OCI-LY7 (cell line): Measurements from ENCODE around the gene TELO2. TPM values are rescaled to one million over a fixed set of nuclear protein-coding genes. Genes with fewer than 3 reads are reported as not detected.

ENCODE experiments used
- BruUV-seq: library from RNA; stranded (reverse); fragments of 400-500 nt; replicated peaks from 2 replicates; lab custom pipeline; 2021; lab: Mats Ljungman, UMichigan
- CTCF ChIA-PET: fragments of 300-600 bp; sonication (Branson Sonifier 250); formaldehyde crosslinking; loops from one replicate; lab custom pipeline; 2022; ENCODE audit warnings: antibody characterized with exemption; ENCODE audit not compliant: unreplicated experiment; lab: Charles Lee
- POLR2A ChIA-PET: fragments of 300-600 bp; sonication (Branson Sonifier 250); formaldehyde crosslinking; loops from one replicate; lab custom pipeline; 2022; ENCODE audit warnings: antibody characterized with exemption; lab: Charles Lee
- DNase-seq: peaks from one replicate; pipeline ENCODE4 v3.0.0-alpha.2; 2015; ENCODE audit warnings: low spot score
- H2AFZ ChIP-seq: fragments of 200-600 bp; sonication (generic), shearing (Covaris generic); 2 replicates; pipeline ENCODE4 v1.6.1; 2014; ENCODE audit warnings: mild to moderate bottlenecking, antibody characterized with exemption, low read length, moderate library complexity
- H3K27ac ChIP-seq: fragments of 200-600 bp; sonication (generic); 2 replicates; pipeline ENCODE4 v1.5.1; 2014; ENCODE audit warnings: mixed run types, low read depth, mild to moderate bottlenecking, moderate library complexity, low read length, inconsistent platforms; ENCODE audit not compliant: poor library complexity, severe bottlenecking
- H3K36me3 ChIP-seq: fragments of 200-600 bp; sonication (generic); 2 replicates; pipeline ENCODE4 v1.6.1; 2014; ENCODE audit warnings: mild to moderate bottlenecking, antibody characterized with exemption, low read length, moderate library complexity, mixed read lengths; ENCODE audit not compliant: insufficient read depth
- H3K4me1 ChIP-seq: fragments of 200-600 bp; sonication (generic); 2 replicates; pipeline ENCODE4 v1.5.1; 2014; ENCODE audit warnings: mild to moderate bottlenecking, low read length; ENCODE audit not compliant: insufficient read depth, poor library complexity, severe bottlenecking
- H3K4me2 ChIP-seq: fragments of 200-600 bp; sonication (generic); 2 replicates; pipeline ENCODE4 v1.6.1; 2014; ENCODE audit warnings: mild to moderate bottlenecking, low read length
- H3K4me3 ChIP-seq: fragments of 200-600 bp; sonication (generic); 2 replicates; pipeline ENCODE4 v1.5.1; 2014; ENCODE audit warnings: mild to moderate bottlenecking, low read depth, low read length; ENCODE audit not compliant: poor library complexity, severe bottlenecking
- H3K79me2 ChIP-seq: fragments of 200-600 bp; sonication (generic); 2 replicates; pipeline ENCODE4 v1.6.1; 2016; ENCODE audit warnings: low read depth, mild to moderate bottlenecking, low read length, moderate library complexity, mixed read lengths; ENCODE audit not compliant: insufficient read depth
- H3K9me2 ChIP-seq: fragments of 200-600 bp; sonication (generic); 2 replicates; pipeline ENCODE4 v1.6.1; 2016; ENCODE audit warnings: mild to moderate bottlenecking, low read length, mixed read lengths; ENCODE audit not compliant: insufficient read depth
- H3K9me3 ChIP-seq: fragments of 200-600 bp; sonication (generic); 2 replicates; pipeline ENCODE4 v1.6.1; 2014; ENCODE audit warnings: mild to moderate bottlenecking, mixed run types, low read length, mixed read lengths
- H4K20me1 ChIP-seq: fragments of 200-600 bp; sonication (generic); 2 replicates; pipeline ENCODE4 v1.6.1; 2014; ENCODE audit warnings: mild to moderate bottlenecking, antibody characterized with exemption, low read length, moderate library complexity, mixed read lengths; ENCODE audit not compliant: insufficient read depth
- EZH2phosphoT487 ChIP-seq: fragments of 200-600 bp; sonication (generic); IDR thresholded peaks from 2 replicates; pipeline ENCODE4 v1.6.1; 2018; ENCODE audit warnings: low read depth, borderline replicate concordance, mild to moderate bottlenecking, mixed run types, antibody characterized with exemption, low read length, moderate library complexity, mixed read lengths
- intact Hi-C: fragments of 100-400 bp; cut with micrococcal nuclease; formaldehyde crosslinking; loops from one replicate; pipeline ENCODE4 v1.10.0; 2022; ENCODE audit not compliant: unreplicated experiment
- total RNA-seq, 2 experiments: library from RNA; depleted of rRNA in 1 of 2; stranded (reverse); fragments of >200 nt in 1 of 2; shearing (Covaris generic) in 1 of 2; gene quantifications; 2 replicates each; pipeline ENCODE4 v1.2.3, GENCODE V29; 2014 to 2022
- TF ChIP-seq, protein P1 (sequence below): fragments of 200-600 bp; sonication (generic); conservative IDR thresholded peaks from 2 replicates; pipeline ENCODE4 v1.5.1; 2014; ENCODE audit warnings: mild to moderate bottlenecking, antibody characterized with exemption, low read length, moderate library complexity, mixed read lengths

TELO2 gene
- total RNA-seq, 2 experiments from 2014 or later, result 58.2 to 70.1 TPM

DNA sequence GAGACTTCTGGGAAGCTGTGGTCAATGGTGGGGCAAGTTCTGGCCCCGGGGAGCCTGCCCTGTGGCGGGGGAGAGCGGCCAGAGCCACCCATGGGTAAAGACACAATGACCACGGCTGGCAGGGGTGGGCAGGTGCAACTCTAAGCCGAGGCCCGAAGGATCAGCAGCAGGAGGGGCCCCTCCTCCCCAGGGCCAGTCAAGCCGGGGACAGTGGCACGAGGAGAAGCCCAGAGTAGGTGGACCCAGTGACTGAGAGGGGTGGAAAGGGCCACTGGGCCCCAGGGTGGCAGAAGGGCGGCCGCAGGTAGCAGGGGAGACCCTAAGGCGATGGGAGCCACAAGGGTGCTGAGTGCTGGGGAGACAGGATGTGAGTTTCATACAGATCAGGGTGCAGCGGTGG, 58.0 kb downstream of the TELO2 start:
- no peaks in the 10 kb centered on the region for H3K36me3 ChIP-seq
- no peaks in the 10 kb centered on the region for H3K9me2 ChIP-seq
- H4K20me1 ChIP-seq, result no peaks in the 10 kb centered on the region
- no peaks in the 10 kb centered on the region for H3K79me2 ChIP-seq
- no peak overlapping the region for H2AFZ ChIP-seq
- H3K9me3 ChIP-seq, result no peaks in the 10 kb centered on the region
- BruUV-seq, result no TSS peak
- intact Hi-C loops, result no loop called here
- H3K27ac ChIP-seq, result no peak overlapping the region
- no peak overlapping the region for H3K4me2 ChIP-seq
- H3K4me3 ChIP-seq, result no peak overlapping the region
- no peak for DNase-seq
- no peaks in the 10 kb centered on the region for H3K4me1 ChIP-seq
- ChIA-PET POLR2A (no interaction called here), CTCF (no interaction called here)
- TF ChIP-seq, protein P1, sequence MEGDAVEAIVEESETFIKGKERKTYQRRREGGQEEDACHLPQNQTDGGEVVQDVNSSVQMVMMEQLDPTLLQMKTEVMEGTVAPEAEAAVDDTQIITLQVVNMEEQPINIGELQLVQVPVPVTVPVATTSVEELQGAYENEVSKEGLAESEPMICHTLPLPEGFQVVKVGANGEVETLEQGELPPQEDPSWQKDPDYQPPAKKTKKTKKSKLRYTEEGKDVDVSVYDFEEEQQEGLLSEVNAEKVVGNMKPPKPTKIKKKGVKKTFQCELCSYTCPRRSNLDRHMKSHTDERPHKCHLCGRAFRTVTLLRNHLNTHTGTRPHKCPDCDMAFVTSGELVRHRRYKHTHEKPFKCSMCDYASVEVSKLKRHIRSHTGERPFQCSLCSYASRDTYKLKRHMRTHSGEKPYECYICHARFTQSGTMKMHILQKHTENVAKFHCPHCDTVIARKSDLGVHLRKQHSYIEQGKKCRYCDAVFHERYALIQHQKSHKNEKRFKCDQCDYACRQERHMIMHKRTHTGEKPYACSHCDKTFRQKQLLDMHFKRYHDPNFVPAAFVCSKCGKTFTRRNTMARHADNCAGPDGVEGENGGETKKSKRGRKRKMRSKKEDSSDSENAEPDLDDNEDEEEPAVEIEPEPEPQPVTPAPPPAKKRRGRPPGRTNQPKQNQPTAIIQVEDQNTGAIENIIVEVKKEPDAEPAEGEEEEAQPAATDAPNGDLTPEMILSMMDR, result no peak
- TF ChIP-seq EZH2phosphoT487, result no peak

DNA sequence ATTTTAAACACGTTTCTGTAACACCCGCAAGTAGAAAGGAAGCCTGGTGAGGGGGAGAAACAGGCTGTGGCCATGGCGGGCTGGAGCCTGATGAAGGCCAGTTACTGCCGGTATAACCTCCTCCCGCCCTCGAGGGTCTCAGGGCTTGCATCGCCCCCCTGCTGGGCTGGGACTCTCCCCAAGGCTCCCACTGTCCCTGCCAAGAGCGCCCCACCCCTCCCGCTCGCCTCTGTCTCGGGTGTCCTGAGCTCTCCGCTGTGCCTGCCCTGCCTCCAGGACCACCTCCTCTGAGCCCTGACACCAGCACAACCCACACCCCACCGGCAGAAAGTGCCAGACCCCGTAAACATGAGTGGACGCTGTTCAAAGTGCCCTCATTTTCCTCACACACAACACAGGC, 59.0 kb downstream of the TELO2 start:
- DNase-seq, result no peak
- intact Hi-C loops, result no loop called here
- Histone ChIP-seq H3K79me2 (no peaks in the 10 kb centered on the region), H3K36me3 (no peaks in the 10 kb centered on the region), H3K4me1 (no peaks in the 10 kb centered on the region), H4K20me1 (no peaks in the 10 kb centered on the region), H3K9me3 (no peaks in the 10 kb centered on the region), H2AFZ (no peak overlapping the region), H3K9me2 (no peaks in the 10 kb centered on the region), H3K4me3 (no peak overlapping the region), H3K4me2 (no peak overlapping the region), H3K27ac (no peak overlapping the region)
- no TSS peak for BruUV-seq
- CTCF ChIA-PET, result no interaction called here
- TF ChIP-seq EZH2phosphoT487, result no peak
- TF ChIP-seq, protein P1, result no peak
- POLR2A ChIA-PET, result no interaction called here

DNA sequence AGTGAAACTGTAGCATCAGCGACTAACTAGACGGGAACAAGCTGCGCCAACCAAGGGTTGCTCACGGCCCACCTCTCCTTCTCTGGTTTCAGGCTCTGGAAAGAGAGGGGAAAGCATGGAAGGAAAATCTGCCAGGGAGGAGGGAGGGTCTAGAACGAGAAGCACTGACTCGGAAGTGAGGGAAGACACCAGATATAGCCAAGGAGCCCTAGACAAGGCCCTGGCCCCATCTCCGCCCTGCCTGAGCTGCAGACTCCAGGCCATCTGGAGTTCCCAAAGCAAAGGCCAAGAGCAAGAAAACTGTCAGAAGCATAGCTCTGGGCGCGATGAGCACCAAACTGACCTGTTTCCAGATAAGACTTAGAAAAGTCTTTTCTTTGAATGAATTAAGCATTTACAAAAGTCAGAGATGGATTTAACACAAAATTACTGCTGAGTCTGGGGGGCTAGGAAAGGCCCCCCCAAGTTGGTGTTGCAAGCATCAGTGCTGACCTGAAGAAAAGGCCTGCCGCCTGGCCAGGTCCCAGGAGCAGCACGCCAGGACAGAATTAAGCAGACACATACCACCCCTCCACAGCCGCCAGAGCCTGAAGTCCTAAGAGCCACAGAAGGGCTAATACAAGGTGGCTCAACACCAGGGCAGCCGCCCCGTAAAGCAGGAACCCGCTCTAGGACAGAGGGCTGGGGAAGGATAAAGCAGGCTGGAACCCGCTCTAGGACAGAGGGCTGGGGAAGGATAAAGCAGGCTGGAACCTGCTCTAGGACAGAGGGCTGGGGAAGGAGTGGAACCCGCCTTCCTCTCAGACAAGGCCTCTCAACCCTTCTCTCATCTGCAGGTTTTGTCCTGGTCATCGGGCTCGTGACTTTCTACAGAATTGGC, 61.0 kb downstream of the TELO2 start:
- no peak overlapping the region for H2AFZ ChIP-seq
- no peaks in the 10 kb centered on the region for H3K9me3 ChIP-seq
- H3K79me2 ChIP-seq, result no peaks in the 10 kb centered on the region
- no TSS peak for BruUV-seq
- H3K4me2 ChIP-seq, result no peak overlapping the region
- no peaks in the 10 kb centered on the region for H4K20me1 ChIP-seq
- CTCF ChIA-PET, result no interaction called here
- no peak overlapping the region for H3K4me3 ChIP-seq
- no peaks in the 10 kb centered on the region for H3K9me2 ChIP-seq
- no peak overlapping the region for H3K27ac ChIP-seq
- no peaks in the 10 kb centered on the region for H3K4me1 ChIP-seq
- POLR2A ChIA-PET, result no interaction called here
- intact Hi-C loops, result no loop called here
- H3K36me3 ChIP-seq, result no peaks in the 10 kb centered on the region
- no peak for TF ChIP-seq EZH2phosphoT487
- TF ChIP-seq, protein P1, result no peak
- no peak for DNase-seq
